Measurements from ENCODE around the gene FAM20A. TPM values are rescaled to one million over a fixed set of nuclear protein-coding genes. Genes with fewer than 3 reads are reported as not detected.

The FAM20A gene
- total RNA-seq, 2 experiments from 2014 or later = not detected

DNA sequence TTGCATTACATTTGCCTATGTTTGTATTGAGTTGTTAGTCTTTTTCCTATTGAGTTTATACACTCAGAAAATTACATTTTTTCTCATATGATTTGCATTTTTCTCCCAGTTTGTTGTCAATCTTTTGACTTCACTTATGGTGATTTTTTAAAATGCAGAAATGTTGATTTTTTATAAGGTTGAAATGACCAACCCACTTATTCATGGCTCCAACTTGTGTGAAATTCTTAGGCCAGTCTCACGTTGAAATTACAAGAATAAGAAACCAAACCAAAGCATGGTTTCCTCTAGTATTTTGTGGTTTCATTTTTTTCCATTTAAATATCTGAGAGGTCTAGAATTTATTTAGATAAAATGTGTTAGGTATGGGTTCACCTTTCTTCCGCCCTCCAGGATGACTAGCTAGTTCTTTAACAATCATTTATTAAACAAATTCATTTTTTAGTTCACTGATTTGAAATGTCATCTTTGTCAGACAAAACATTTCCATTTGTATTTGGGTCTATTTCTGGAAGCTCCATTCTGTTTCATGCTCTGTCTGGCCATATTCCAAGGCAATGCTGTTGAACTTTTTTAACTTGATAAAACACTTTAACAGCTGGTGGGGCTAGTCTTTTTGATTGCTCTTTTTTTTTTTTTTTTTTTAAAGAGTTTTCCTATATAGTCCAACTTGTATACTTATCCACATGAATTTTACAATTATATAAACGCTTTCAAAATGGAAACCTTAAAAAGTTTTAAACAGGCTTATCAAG, 40.0 kb downstream of the FAM20A start:
- Mint-ChIP-seq H3K4me3 (no peak overlapping the region), H3K4me1 (ENCODE audit: low read depth) (no peaks in the 10 kb centered on the region), H3K27ac (no peak overlapping the region), H3K27me3 (peaks cover 6% of the 10 kb centered on the region), H3K9me3 (no peaks in the 10 kb centered on the region), H3K36me3 (ENCODE audit: low read depth) (no peaks in the 10 kb centered on the region)
- Histone ChIP-seq H3K9me3 (ENCODE audit: control insufficient read depth in 1 of 2, insufficient read depth in 1 of 2, low read length in 2 of 2) (no peaks in the 10 kb centered on the region), H3K4me1 (ENCODE audit: insufficient read depth, low read length) (no peaks in the 10 kb centered on the region), H3K27ac (ENCODE audit: low read depth in 1 of 2, low read length in 2 of 2) (no peak overlapping the region), H3K27me3 (ENCODE audit: control insufficient read depth in 1 of 2, insufficient read depth in 2 of 2, low read length in 2 of 2) (no peaks in the 10 kb centered on the region), H3K4me3 (ENCODE audit: low read length) (no peak overlapping the region), H3K36me3 (ENCODE audit: insufficient read depth, low read length) (no peaks in the 10 kb centered on the region)
- DNase-seq (no peak), ATAC-seq (ENCODE audit: poor library complexity) (no peak)
- TF ChIP-seq, protein P1, sequence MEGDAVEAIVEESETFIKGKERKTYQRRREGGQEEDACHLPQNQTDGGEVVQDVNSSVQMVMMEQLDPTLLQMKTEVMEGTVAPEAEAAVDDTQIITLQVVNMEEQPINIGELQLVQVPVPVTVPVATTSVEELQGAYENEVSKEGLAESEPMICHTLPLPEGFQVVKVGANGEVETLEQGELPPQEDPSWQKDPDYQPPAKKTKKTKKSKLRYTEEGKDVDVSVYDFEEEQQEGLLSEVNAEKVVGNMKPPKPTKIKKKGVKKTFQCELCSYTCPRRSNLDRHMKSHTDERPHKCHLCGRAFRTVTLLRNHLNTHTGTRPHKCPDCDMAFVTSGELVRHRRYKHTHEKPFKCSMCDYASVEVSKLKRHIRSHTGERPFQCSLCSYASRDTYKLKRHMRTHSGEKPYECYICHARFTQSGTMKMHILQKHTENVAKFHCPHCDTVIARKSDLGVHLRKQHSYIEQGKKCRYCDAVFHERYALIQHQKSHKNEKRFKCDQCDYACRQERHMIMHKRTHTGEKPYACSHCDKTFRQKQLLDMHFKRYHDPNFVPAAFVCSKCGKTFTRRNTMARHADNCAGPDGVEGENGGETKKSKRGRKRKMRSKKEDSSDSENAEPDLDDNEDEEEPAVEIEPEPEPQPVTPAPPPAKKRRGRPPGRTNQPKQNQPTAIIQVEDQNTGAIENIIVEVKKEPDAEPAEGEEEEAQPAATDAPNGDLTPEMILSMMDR (IDR thresholded peaks at IDR 0.05) = no peak
- intact Hi-C loops (cut with DNase I, micrococcal nuclease) = no loop called here
- CTCF ChIA-PET = no interaction called here
- POLR2A ChIA-PET = no interaction called here

DNA sequence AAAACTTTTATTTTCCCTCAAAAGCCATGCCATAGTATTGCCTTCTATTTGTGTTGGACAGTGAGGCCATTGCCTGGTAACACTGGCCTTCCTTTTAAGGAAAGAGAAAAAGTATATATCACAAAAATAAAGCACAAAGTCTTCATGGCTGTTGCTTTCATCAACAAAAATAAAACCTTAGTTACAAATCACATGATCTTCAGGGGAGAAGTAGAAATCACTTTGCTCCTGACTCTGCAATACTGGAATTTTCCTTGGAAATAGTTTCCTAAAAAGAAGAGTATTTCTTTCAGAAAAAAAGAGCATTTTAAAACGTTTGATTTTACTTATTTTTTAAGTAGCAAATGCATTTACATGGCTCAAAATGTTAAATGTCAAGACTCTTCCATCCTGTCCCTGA, 41.9 kb downstream of the FAM20A start:
- DNase-seq = no peak
- no peak for ATAC-seq (ENCODE audit: poor library complexity)
- no peaks in the 10 kb centered on the region for H3K4me1 Mint-ChIP-seq (ENCODE audit: low read depth)
- Histone ChIP-seq H3K27me3 (ENCODE audit: control insufficient read depth in 1 of 2, insufficient read depth in 2 of 2, low read length in 2 of 2) (no peaks in the 10 kb centered on the region), H3K4me3 (ENCODE audit: low read length) (no peak overlapping the region), H3K27ac (ENCODE audit: low read depth in 1 of 2, low read length in 2 of 2) (no peak overlapping the region), H3K36me3 (ENCODE audit: insufficient read depth, low read length) (no peaks in the 10 kb centered on the region), H3K9me3 (ENCODE audit: control insufficient read depth in 1 of 2, insufficient read depth in 1 of 2, low read length in 2 of 2) (peaks cover 0 to 4% of the 10 kb centered on the region in 2 experiments), H3K4me1 (ENCODE audit: insufficient read depth, low read length) (no peaks in the 10 kb centered on the region)
- H3K9me3 Mint-ChIP-seq = no peaks in the 10 kb centered on the region
- H3K4me3 Mint-ChIP-seq = no peak overlapping the region
- CTCF ChIA-PET = no interaction called here
- H3K36me3 Mint-ChIP-seq (ENCODE audit: low read depth) = no peaks in the 10 kb centered on the region
- intact Hi-C loops (cut with DNase I, micrococcal nuclease) = no loop called here
- POLR2A ChIA-PET = no interaction called here
- TF ChIP-seq, protein P1 (IDR thresholded peaks at IDR 0.05) = no peak
- no peak overlapping the region for H3K27ac Mint-ChIP-seq
- H3K27me3 Mint-ChIP-seq = no peaks in the 10 kb centered on the region

DNA sequence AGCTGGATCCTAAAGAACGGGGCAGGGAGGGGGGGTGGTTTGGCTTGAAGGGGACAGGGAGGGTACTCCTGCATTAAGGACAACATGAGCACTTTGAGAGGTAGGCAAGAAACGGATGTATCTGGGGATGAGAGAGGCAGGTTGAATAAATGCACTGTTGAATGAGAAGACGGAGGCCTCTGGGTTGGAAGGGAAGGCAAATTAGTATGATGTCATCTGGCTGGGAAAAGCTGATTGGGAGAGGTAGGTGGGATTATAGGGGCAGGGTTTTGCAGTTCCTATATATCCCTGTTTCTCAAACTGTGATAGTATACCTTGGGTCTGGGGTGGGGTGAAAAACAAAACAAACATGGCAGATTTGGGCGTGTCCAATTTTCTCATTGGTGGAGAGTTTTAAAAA, 44.6 kb downstream of the FAM20A start:
- ATAC-seq (ENCODE audit: poor library complexity) = no peak
- intact Hi-C loops (cut with DNase I, micrococcal nuclease) = no loop called here
- no peak for DNase-seq
- ChIA-PET CTCF (no interaction called here), POLR2A (no interaction called here)
- Histone ChIP-seq H3K36me3 (ENCODE audit: insufficient read depth, low read length) (no peaks in the 10 kb centered on the region), H3K4me1 (ENCODE audit: insufficient read depth, low read length) (no peaks in the 10 kb centered on the region), H3K4me3 (ENCODE audit: low read length) (no peak overlapping the region), H3K9me3 (ENCODE audit: control insufficient read depth in 1 of 2, insufficient read depth in 1 of 2, low read length in 2 of 2) (peaks cover 0 to 4% of the 10 kb centered on the region in 2 experiments), H3K27me3 (ENCODE audit: control insufficient read depth in 1 of 2, insufficient read depth in 2 of 2, low read length in 2 of 2) (no peaks in the 10 kb centered on the region), H3K27ac (ENCODE audit: low read depth in 1 of 2, low read length in 2 of 2) (no peak overlapping the region)
- H3K4me1 Mint-ChIP-seq (ENCODE audit: low read depth) = no peaks in the 10 kb centered on the region
- TF ChIP-seq, protein P1 (IDR thresholded peaks at IDR 0.05) = no peak
- H3K36me3 Mint-ChIP-seq (ENCODE audit: low read depth) = no peaks in the 10 kb centered on the region
- no peak overlapping the region for H3K27ac Mint-ChIP-seq
- no peak overlapping the region for H3K4me3 Mint-ChIP-seq
- no peaks in the 10 kb centered on the region for H3K27me3 Mint-ChIP-seq
- no peaks in the 10 kb centered on the region for H3K9me3 Mint-ChIP-seq

All from CD4-positive, alpha-beta T cell (primary cell).